ENCODE measurements around the gene CFL1.

DNA sequence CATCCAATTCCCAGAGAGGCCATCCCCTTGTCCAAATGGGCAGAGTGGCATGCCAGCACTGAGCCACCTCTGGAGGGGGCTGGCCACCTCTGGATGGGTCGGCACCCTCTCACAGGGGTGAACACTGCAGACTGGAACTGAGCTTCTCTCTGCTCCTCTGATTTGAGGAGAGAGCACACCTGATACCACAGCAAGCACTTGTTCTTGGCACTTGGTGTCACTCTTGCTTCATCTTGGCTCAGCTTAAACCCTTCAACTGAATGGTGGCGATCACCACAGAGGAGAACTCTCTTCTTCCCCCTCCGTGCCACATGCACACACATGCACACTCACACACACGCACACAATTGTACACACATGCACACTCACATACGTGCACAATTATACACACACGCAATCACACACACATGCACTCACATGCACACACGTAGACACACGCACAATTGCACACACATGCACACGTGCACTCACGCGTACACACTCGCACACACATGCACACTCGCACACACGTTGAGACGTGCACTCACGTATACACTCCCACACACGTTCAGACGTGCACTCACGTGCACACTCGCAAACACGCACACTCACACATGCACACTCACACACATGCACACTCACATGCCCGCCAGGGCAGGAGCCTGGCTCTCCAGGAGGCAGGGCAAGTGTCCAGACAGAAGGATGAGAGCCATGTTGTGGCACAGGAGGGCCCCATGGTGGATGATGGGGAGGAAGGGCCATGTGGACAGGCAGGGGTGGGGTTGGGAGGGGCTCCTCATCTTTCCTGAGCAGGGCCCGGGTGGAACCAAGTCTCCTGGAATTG lies 47.7 kb downstream of the CFL1 start:
- no peak for TF ChIP-seq FOXM1 (IDR thresholded peaks at IDR 0.05; ENCODE audit: borderline replicate concordance)
- no peak for TF ChIP-seq SP1 (IDR thresholded peaks at IDR 0.05)
- TF ChIP-seq NFRKB (IDR thresholded peaks at IDR 0.05) = no peak
- no peak for TF ChIP-seq BHLHE40 (IDR thresholded peaks at IDR 0.05; ENCODE audit: borderline replicate concordance)
- no peak for TF ChIP-seq SUZ12 (IDR thresholded peaks at IDR 0.05)
- TF ChIP-seq TARDBP (IDR thresholded peaks at IDR 0.05) = peak; percentile 89
- TF ChIP-seq FOXK2 (IDR thresholded peaks at IDR 0.05) = no peak
- no peak for TF ChIP-seq ELF4 (IDR thresholded peaks at IDR 0.05)
- TF ChIP-seq, protein P1, sequence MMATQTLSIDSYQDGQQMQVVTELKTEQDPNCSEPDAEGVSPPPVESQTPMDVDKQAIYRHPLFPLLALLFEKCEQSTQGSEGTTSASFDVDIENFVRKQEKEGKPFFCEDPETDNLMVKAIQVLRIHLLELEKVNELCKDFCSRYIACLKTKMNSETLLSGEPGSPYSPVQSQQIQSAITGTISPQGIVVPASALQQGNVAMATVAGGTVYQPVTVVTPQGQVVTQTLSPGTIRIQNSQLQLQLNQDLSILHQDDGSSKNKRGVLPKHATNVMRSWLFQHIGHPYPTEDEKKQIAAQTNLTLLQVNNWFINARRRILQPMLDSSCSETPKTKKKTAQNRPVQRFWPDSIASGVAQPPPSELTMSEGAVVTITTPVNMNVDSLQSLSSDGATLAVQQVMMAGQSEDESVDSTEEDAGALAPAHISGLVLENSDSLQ (IDR thresholded peaks at IDR 0.05) = no peak
- no peak for TF ChIP-seq ZNF384 (IDR thresholded peaks at IDR 0.05)

All from HEK293T (cell line).